WTC11 (cell line): ENCODE data around the gene TTLL13. TPM values are rescaled to one million over a fixed set of nuclear protein-coding genes. Genes with fewer than 3 reads are reported as not detected.
A peak's percentile ranks its signal among the peaks of the same experiment; 100 is the strongest.

Experiments
- ATAC-seq: fragments of 200-7000 bp; cut with Tn5 transposase; 2 replicates; pipeline ENCODE4 v1.10.0; 2021; ENCODE audit warnings: mild to moderate bottlenecking, moderate library complexity
- CTCF ChIA-PET: fragments of 300-600 bp; sonication (Branson Sonifier 250); formaldehyde crosslinking; loops from one replicate; lab custom pipeline; 2021; ENCODE audit warnings: antibody characterized with exemption; lab: Charles Lee
- POLR2A ChIA-PET: fragments of 350-600 bp; sonication (Branson Sonifier 250); formaldehyde crosslinking; loops from one replicate; lab custom pipeline; 2021; ENCODE audit warnings: antibody characterized with exemption; lab: Charles Lee
- DNase-seq: peaks from one replicate; pipeline ENCODE4 v3.0.0; 2021; ENCODE audit warnings: low spot score
- H3K27ac Mint-ChIP-seq: 2 replicates; pipeline ENCODE4 v1.8.0; 2021; ENCODE audit warnings: mixed read lengths
- H3K27me3 Mint-ChIP-seq: 2 replicates; pipeline ENCODE4 v1.8.0; 2021; ENCODE audit warnings: low read depth, mild to moderate bottlenecking, moderate library complexity, mixed read lengths
- H3K36me3 Mint-ChIP-seq: 2 replicates; pipeline ENCODE4 v1.8.0; 2021; ENCODE audit warnings: mixed read lengths
- H3K4me1 Mint-ChIP-seq: 2 replicates; pipeline ENCODE4 v1.8.0; 2022; ENCODE audit warnings: mixed read lengths
- H3K4me3 Mint-ChIP-seq: 2 replicates; pipeline ENCODE4 v1.8.0; 2021; ENCODE audit warnings: mild to moderate bottlenecking, moderate library complexity, mixed read lengths
- H3K9me3 Mint-ChIP-seq: 2 replicates; pipeline ENCODE4 v1.8.0; 2021; ENCODE audit warnings: mixed read lengths
- CBFB ChIP-seq: sonication (generic); formaldehyde crosslinking; IDR thresholded peaks from 2 replicates; pipeline ENCODE4 v1.8.1; 2022; ENCODE audit warnings: mild to moderate bottlenecking, low read depth, missing genetic modification reagents
- CREM ChIP-seq: sonication (generic); formaldehyde crosslinking; IDR thresholded peaks from 2 replicates; pipeline ENCODE4 v1.8.1; 2022; ENCODE audit warnings: mild to moderate bottlenecking, missing genetic modification reagents, moderate library complexity
- ELF4 ChIP-seq: sonication (generic); formaldehyde crosslinking; IDR thresholded peaks from 2 replicates; pipeline ENCODE4 v1.8.1; 2022; ENCODE audit warnings: low read depth, mild to moderate bottlenecking, moderate library complexity, missing genetic modification reagents
- ETV6 ChIP-seq: sonication (generic); formaldehyde crosslinking; IDR thresholded peaks from 2 replicates; pipeline ENCODE4 v1.8.1; 2022; ENCODE audit warnings: mild to moderate bottlenecking, missing genetic modification reagents
- KAT7 ChIP-seq: sonication (generic); formaldehyde crosslinking; IDR thresholded peaks from 2 replicates; pipeline ENCODE4 v1.8.1; 2023; ENCODE audit warnings: missing genetic modification reagents, mild to moderate bottlenecking, borderline replicate concordance
- MYBL2 ChIP-seq: sonication (generic); formaldehyde crosslinking; IDR thresholded peaks from 2 replicates; pipeline ENCODE4 v1.8.1; 2023; ENCODE audit warnings: mild to moderate bottlenecking, moderate library complexity, missing genetic modification reagents
- NFATC4 ChIP-seq: fragments of 250-450 bp; sonication (Bioruptor Pico); IDR thresholded peaks from 2 replicates; pipeline ENCODE4 v1.9.0; 2021; ENCODE audit warnings: mild to moderate bottlenecking
- NFE2L1 ChIP-seq: sonication (generic); formaldehyde crosslinking; IDR thresholded peaks from 2 replicates; pipeline ENCODE4 v1.8.1; 2023; ENCODE audit warnings: missing genetic modification reagents
- NR3C1 ChIP-seq: sonication (generic); formaldehyde crosslinking; conservative IDR thresholded peaks from 2 replicates; pipeline ENCODE4 v1.8.1; 2023; ENCODE audit warnings: low read depth, mild to moderate bottlenecking, missing genetic modification reagents
- SMAD3 ChIP-seq: sonication (generic); formaldehyde crosslinking; IDR thresholded peaks from 2 replicates; pipeline ENCODE4 v1.8.0; 2022; ENCODE audit warnings: missing genetic modification reagents, mild to moderate bottlenecking, borderline replicate concordance
- SMAD4 ChIP-seq: sonication (generic); formaldehyde crosslinking; IDR thresholded peaks from 2 replicates; pipeline ENCODE4 v1.8.0; 2022; ENCODE audit warnings: mild to moderate bottlenecking, missing genetic modification reagents
- TEAD1 ChIP-seq: sonication (generic); formaldehyde crosslinking; IDR thresholded peaks from 2 replicates; pipeline ENCODE4 v1.8.0; 2022; ENCODE audit warnings: mild to moderate bottlenecking, missing genetic modification reagents
- TEAD4 ChIP-seq: sonication (generic); formaldehyde crosslinking; IDR thresholded peaks from 2 replicates; pipeline ENCODE4 v1.8.0; 2022; ENCODE audit warnings: mild to moderate bottlenecking, missing genetic modification reagents
- ZBTB21 ChIP-seq: sonication (generic); formaldehyde crosslinking; IDR thresholded peaks from 2 replicates; pipeline ENCODE4 v1.8.1; 2023; ENCODE audit warnings: mild to moderate bottlenecking, missing genetic modification reagents, borderline replicate concordance
- ZNF138 ChIP-seq: sonication (generic); formaldehyde crosslinking; conservative IDR thresholded peaks from 2 replicates; pipeline ENCODE4 v1.8.1; 2022; ENCODE audit warnings: mild to moderate bottlenecking, moderate library complexity, missing genetic modification reagents
- ZNF423 ChIP-seq: fragments of 250-450 bp; sonication (Bioruptor Pico); IDR thresholded peaks from 2 replicates; pipeline ENCODE4 v2.1.2; 2022; ENCODE audit warnings: mild to moderate bottlenecking, moderate library complexity
- total RNA-seq: library from RNA; stranded (reverse); gene quantifications from 3 replicates; pipeline ENCODE4 v1.2.3, GENCODE V29; 2021
- TF ChIP-seq, protein P1 (sequence below): sonication (generic); formaldehyde crosslinking; IDR thresholded peaks from 2 replicates; pipeline ENCODE4 v1.8.0; 2022; ENCODE audit warnings: mild to moderate bottlenecking, missing genetic modification reagents
- TF ChIP-seq, protein P2 (sequence below): sonication (generic); formaldehyde crosslinking; IDR thresholded peaks from 2 replicates; pipeline ENCODE4 v1.8.1; 2023; ENCODE audit warnings: mild to moderate bottlenecking, missing genetic modification reagents
- TF ChIP-seq, protein P3 (sequence below): sonication (generic); formaldehyde crosslinking; IDR thresholded peaks from 2 replicates; pipeline ENCODE4 v1.8.0; 2022; ENCODE audit warnings: mild to moderate bottlenecking, missing genetic modification reagents
- TF ChIP-seq, protein P4 (sequence below): fragments of 250-450 bp; sonication (Bioruptor Pico); IDR thresholded peaks from 2 replicates; pipeline ENCODE4 v1.9.0; 2021; ENCODE audit warnings: mild to moderate bottlenecking
- TF ChIP-seq, protein P5 (sequence below): fragments of 250-450 bp; sonication (Bioruptor Pico); conservative IDR thresholded peaks from 2 replicates; pipeline ENCODE4 v1.9.0; 2021; ENCODE audit warnings: mild to moderate bottlenecking
- TF ChIP-seq, protein P6 (sequence below): sonication (generic); formaldehyde crosslinking; IDR thresholded peaks from 2 replicates; pipeline ENCODE4 v1.8.0; 2022; ENCODE audit warnings: mild to moderate bottlenecking, missing genetic modification reagents
- TF ChIP-seq, protein P7 (sequence below): fragments of 250-450 bp; sonication (Bioruptor Pico); IDR thresholded peaks from 2 replicates; pipeline ENCODE4 v1.9.0; 2021; ENCODE audit warnings: mild to moderate bottlenecking, borderline replicate concordance

Gene TTLL13
- total RNA-seq, 1 experiment from 2014 or later, result 0.48 TPM

DNA sequence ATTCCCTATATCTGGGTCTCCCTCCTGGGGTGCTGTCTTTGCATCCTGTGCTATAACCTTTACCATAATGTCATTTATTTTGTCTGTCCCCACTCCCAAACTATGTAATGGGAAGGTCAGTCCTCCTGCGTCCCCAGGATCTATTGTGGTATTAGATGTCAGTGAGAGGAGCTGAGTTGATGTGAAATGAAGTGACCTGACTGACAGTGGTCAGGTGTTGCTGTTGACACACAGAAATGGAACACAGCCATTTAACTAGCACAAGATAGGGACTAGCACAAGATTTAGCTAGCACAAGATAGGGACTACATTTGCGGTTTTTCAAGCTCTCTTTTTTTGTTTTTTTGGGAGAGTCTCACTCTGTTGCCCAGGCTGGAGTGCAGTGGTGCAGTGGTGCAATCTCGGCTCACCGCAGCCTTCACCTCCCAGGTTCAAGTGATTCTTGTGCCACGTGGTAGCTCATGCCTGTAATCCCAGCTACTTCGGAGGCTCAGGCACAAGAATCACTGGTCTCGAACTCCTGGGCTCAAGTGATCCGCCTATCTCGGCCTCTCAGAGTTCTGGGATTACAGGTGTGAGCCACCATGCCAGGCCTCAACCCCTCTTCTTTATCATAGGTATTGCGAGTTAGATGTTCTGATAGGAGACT is 21.3 kb downstream of the TTLL13 start:
- ChIA-PET POLR2A (no interaction called here), CTCF (interaction anchor here (1.4 kb wide), 1 partner anchor 23 kb away, joined by 4 read pairs; no protein-coding TSS in a partner anchor)
- Mint-ChIP-seq H3K4me3 (no peak overlapping the region), H3K27ac (peak overlapping the region; percentile 37), H3K4me1 (peaks cover 29% of the 10 kb centered on the region), H3K9me3 (no peaks in the 10 kb centered on the region), H3K27me3 (no peaks in the 10 kb centered on the region; the same call in 1 of the 2 replicates), H3K36me3 (peaks cover 47% of the 10 kb centered on the region)
- no peak for DNase-seq
- ATAC-seq, result no peak
- no peak for TF ChIP-seq TEAD1
- TF ChIP-seq CBFB (CRISPR knock-in tag), result no peak
- TF ChIP-seq, protein P1, sequence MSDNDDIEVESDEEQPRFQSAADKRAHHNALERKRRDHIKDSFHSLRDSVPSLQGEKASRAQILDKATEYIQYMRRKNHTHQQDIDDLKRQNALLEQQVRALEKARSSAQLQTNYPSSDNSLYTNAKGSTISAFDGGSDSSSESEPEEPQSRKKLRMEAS, result no peak
- TF ChIP-seq, protein P2, sequence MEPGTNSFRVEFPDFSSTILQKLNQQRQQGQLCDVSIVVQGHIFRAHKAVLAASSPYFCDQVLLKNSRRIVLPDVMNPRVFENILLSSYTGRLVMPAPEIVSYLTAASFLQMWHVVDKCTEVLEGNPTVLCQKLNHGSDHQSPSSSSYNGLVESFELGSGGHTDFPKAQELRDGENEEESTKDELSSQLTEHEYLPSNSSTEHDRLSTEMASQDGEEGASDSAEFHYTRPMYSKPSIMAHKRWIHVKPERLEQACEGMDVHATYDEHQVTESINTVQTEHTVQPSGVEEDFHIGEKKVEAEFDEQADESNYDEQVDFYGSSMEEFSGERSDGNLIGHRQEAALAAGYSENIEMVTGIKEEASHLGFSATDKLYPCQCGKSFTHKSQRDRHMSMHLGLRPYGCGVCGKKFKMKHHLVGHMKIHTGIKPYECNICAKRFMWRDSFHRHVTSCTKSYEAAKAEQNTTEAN, result no peak
- no peak for TF ChIP-seq SMAD4 (CRISPR knock-in tag)

DNA sequence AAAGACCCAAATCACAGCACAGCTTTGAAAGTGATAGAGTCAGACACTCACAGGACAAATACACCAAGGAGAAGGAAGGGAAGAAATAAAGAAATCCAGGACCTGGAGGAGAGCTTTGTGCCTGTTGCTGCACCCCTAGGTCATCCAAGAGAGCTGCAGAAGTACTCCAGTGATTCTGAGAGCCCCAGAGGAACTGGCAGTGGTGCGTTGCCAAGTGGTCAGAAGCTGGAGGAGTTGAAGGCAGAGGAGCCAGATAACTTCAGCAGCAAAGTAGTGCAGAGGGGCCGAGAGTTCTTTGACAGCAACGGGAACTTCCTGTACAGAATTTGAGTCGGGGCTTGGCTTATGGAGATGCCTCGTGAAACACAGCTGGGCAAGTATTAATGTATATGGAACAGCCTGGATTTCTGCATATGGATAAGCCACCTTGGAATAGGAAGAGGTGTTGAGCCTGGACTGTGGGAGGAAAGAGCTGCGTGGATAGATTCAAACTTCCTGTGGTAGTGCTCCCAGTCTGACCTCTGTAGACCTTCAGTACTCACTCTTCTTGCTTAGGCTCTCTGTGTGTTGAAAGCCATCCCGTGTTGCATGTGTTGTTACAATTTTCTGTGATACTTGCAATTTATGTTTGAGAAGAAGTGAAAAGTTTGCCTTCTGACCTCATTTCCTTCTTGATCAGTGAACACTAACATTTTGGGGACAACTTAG is 22.3 kb downstream of the TTLL13 start:
- no peaks in the 10 kb centered on the region; the same call in 1 of the 2 replicates for H3K27me3 Mint-ChIP-seq
- ChIA-PET CTCF (interaction anchor here (1.2 to 1.3 kb wide), 2 partner anchors 22 to 51 kb away, joined by 3 read pairs; partner anchors contain the start of gene TTLL13), POLR2A (no interaction called here)
- no peak overlapping the region for H3K4me3 Mint-ChIP-seq
- no peak for ATAC-seq
- H3K4me1 Mint-ChIP-seq, result peaks cover 24% of the 10 kb centered on the region
- no peak for DNase-seq
- no peaks in the 10 kb centered on the region for H3K9me3 Mint-ChIP-seq
- H3K36me3 Mint-ChIP-seq, result peaks cover 49% of the 10 kb centered on the region
- peak overlapping the region; percentile 63 for H3K27ac Mint-ChIP-seq
- TF ChIP-seq TEAD4 (CRISPR knock-in tag), result no peak
- TF ChIP-seq ZNF423 (CRISPR knock-in tag), result no peak
- no peak for TF ChIP-seq ZBTB21 (CRISPR knock-in tag)
- TF ChIP-seq CREM (CRISPR knock-in tag), result no peak
- TF ChIP-seq NFE2L1 (CRISPR knock-in tag), result no peak
- TF ChIP-seq, protein P3, sequence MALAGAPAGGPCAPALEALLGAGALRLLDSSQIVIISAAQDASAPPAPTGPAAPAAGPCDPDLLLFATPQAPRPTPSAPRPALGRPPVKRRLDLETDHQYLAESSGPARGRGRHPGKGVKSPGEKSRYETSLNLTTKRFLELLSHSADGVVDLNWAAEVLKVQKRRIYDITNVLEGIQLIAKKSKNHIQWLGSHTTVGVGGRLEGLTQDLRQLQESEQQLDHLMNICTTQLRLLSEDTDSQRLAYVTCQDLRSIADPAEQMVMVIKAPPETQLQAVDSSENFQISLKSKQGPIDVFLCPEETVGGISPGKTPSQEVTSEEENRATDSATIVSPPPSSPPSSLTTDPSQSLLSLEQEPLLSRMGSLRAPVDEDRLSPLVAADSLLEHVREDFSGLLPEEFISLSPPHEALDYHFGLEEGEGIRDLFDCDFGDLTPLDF (CRISPR knock-in tag), result no peak
- TF ChIP-seq, protein P4, sequence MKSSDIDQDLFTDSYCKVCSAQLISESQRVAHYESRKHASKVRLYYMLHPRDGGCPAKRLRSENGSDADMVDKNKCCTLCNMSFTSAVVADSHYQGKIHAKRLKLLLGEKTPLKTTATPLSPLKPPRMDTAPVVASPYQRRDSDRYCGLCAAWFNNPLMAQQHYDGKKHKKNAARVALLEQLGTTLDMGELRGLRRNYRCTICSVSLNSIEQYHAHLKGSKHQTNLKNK, result no peak
- no peak for TF ChIP-seq NR3C1 (CRISPR knock-in tag)
- TF ChIP-seq MYBL2 (CRISPR knock-in tag), result no peak
- no peak for TF ChIP-seq SMAD3
- no peak for TF ChIP-seq KAT7 (CRISPR knock-in tag)
- TF ChIP-seq, protein P5, sequence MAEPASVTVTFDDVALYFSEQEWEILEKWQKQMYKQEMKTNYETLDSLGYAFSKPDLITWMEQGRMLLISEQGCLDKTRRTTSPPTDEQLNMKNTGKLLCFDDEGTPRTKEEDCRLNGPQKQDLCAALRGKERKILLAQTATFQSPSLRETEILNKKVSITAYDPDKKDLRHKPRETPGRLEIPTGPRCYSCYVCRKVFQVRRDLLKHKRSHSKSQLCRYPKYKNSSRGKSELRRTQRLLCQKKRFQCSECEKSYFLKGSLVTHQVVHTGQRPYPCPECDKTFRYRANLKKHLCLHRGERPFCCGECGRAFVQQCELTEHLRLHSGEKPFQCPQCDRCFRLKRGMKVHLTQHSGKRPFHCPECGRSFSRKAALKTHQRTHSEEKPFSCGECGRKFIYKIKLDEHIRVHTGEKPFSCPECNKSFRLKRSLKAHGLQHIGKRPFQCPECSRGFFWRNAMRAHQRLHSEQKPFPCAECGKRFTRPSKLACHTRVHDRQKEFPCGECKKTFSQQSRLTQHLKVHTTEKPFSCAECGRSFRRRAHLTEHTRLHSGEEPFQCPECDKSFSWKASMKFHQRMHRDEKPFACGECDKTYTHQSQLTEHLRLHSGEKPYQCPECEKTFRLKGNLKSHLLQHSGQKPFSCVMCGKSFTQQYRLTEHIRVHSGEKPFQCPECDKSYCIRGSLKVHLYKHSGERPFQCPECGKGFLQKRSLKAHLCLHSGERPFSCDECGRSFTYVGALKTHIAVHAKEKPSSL (CRISPR knock-in tag), result no peak
- no peak for TF ChIP-seq ETV6 (CRISPR knock-in tag)
- TF ChIP-seq, protein P6, sequence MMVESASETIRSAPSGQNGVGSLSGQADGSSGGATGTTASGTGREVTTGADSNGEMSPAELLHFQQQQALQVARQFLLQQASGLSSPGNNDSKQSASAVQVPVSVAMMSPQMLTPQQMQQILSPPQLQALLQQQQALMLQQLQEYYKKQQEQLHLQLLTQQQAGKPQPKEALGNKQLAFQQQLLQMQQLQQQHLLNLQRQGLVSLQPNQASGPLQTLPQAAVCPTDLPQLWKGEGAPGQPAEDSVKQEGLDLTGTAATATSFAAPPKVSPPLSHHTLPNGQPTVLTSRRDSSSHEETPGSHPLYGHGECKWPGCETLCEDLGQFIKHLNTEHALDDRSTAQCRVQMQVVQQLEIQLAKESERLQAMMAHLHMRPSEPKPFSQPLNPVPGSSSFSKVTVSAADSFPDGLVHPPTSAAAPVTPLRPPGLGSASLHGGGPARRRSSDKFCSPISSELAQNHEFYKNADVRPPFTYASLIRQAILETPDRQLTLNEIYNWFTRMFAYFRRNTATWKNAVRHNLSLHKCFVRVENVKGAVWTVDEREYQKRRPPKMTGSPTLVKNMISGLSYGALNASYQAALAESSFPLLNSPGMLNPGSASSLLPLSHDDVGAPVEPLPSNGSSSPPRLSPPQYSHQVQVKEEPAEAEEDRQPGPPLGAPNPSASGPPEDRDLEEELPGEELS, result no peak
- TF ChIP-seq ELF4 (CRISPR knock-in tag), result no peak
- TF ChIP-seq SMAD4 (CRISPR knock-in tag), result no peak
- TF ChIP-seq, protein P7, sequence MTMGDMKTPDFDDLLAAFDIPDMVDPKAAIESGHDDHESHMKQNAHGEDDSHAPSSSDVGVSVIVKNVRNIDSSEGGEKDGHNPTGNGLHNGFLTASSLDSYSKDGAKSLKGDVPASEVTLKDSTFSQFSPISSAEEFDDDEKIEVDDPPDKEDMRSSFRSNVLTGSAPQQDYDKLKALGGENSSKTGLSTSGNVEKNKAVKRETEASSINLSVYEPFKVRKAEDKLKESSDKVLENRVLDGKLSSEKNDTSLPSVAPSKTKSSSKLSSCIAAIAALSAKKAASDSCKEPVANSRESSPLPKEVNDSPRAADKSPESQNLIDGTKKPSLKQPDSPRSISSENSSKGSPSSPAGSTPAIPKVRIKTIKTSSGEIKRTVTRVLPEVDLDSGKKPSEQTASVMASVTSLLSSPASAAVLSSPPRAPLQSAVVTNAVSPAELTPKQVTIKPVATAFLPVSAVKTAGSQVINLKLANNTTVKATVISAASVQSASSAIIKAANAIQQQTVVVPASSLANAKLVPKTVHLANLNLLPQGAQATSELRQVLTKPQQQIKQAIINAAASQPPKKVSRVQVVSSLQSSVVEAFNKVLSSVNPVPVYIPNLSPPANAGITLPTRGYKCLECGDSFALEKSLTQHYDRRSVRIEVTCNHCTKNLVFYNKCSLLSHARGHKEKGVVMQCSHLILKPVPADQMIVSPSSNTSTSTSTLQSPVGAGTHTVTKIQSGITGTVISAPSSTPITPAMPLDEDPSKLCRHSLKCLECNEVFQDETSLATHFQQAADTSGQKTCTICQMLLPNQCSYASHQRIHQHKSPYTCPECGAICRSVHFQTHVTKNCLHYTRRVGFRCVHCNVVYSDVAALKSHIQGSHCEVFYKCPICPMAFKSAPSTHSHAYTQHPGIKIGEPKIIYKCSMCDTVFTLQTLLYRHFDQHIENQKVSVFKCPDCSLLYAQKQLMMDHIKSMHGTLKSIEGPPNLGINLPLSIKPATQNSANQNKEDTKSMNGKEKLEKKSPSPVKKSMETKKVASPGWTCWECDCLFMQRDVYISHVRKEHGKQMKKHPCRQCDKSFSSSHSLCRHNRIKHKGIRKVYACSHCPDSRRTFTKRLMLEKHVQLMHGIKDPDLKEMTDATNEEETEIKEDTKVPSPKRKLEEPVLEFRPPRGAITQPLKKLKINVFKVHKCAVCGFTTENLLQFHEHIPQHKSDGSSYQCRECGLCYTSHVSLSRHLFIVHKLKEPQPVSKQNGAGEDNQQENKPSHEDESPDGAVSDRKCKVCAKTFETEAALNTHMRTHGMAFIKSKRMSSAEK (CRISPR knock-in tag), result no peak
- no peak for TF ChIP-seq ZNF138
- no peak for TF ChIP-seq NFATC4 (CRISPR knock-in tag)
